ENCODE results near the gene CNTRL.
"Not testable (repeated sequence)": the region's sequence is repeated elsewhere in the genome, so short reads cannot be mapped to it uniquely, and the experiment has no call there.

Gene CNTRL, protein sequence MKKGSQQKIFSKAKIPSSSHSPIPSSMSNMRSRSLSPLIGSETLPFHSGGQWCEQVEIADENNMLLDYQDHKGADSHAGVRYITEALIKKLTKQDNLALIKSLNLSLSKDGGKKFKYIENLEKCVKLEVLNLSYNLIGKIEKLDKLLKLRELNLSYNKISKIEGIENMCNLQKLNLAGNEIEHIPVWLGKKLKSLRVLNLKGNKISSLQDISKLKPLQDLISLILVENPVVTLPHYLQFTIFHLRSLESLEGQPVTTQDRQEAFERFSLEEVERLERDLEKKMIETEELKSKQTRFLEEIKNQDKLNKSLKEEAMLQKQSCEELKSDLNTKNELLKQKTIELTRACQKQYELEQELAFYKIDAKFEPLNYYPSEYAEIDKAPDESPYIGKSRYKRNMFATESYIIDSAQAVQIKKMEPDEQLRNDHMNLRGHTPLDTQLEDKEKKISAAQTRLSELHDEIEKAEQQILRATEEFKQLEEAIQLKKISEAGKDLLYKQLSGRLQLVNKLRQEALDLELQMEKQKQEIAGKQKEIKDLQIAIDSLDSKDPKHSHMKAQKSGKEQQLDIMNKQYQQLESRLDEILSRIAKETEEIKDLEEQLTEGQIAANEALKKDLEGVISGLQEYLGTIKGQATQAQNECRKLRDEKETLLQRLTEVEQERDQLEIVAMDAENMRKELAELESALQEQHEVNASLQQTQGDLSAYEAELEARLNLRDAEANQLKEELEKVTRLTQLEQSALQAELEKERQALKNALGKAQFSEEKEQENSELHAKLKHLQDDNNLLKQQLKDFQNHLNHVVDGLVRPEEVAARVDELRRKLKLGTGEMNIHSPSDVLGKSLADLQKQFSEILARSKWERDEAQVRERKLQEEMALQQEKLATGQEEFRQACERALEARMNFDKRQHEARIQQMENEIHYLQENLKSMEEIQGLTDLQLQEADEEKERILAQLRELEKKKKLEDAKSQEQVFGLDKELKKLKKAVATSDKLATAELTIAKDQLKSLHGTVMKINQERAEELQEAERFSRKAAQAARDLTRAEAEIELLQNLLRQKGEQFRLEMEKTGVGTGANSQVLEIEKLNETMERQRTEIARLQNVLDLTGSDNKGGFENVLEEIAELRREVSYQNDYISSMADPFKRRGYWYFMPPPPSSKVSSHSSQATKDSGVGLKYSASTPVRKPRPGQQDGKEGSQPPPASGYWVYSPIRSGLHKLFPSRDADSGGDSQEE (N-terminal part only)

DNA sequence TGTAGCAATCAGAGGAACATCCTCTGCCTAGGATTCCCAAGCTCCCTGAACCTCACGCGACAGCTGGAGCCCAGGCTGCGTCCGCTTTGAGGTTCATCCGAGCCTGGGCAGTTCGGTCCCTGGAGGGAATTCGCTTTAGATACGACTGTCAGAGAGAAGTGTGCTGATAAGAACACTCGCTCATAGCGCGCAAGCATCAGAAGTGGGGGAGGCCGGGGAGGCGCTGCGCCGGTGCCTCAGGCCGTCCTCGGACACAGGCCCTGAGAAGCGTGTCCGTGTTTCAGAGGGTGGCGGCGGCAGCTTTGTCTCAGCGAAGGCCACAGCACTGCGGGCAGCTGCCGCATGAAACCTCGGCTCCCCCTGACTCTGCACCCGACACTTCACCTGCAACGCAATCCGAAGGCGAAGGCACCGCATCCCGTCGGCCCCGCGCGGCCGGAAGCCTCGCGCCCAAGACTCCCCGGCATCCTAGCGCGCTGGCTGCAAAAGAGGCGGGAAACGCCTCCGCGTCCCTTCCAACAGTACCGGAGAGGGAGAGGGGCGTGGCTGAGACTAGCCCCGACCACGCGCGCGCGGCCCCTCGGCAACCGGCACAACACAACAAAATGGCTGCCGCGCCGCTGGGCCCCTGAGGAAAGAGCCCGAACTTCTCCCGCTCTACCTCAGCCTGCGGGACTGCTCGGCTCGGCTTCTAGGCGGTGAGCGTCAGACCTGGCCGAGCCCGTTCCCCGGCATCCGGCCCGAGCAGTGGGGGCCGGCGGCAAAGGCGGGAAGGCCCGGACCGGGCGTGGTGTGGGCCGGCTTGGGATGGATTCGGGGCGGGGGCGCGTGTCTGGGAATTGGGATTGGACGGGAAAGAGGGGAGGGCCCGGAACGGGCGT lies at the start of gene CNTRL:
TSS of gene CNTRL (plus strand) at position 586 of the 881 bp plus-strand sequence. CDS start 13,372 bp downstream, outside the sequence.
- peak; percentile 95 for DNase-seq (ENCODE audit: low read depth)

DNA sequence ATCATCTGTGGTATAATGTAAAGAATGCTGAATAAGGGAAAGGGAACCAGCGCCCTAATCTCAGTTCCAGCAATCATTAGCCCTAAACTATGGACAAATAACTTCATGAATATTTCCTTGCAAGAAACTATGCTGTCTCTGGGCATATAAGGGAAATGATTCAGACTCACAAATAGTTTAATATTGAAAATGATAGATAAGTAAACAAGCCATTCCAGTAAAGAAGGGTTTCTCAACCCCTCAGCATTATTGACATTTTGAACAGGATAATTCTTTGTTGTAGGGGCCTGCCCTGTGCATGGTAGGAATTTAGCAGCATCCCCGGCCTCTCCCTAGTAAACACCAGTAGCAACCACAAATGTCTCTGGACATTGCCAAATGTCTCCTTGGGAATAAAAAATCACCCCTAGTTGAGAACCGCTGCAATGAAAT lies 48.5 kb upstream of the CNTRL start:
- no peak for DNase-seq (ENCODE audit: low read depth)

DNA sequence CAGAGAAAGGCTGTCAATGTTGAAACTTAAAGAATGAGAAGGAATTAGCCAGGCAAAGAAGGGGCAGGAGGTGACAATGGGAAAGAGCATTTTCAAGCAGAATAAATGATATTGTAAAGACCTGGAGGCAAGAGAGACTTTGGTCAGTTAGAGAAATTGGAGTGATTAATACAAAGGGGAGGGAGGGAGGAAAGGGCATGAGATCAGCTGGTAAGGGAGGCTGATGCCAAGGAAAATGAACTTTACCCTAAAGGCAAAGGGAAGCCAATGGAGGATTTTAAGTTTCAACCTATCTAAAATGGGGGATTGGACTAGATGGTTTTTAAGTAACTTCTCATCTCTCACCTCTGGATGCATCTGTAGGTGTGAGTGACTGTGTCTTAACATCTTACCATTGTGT lies 48.0 kb upstream of the CNTRL start:
- DNase-seq (ENCODE audit: low read depth): no peak

DNA sequence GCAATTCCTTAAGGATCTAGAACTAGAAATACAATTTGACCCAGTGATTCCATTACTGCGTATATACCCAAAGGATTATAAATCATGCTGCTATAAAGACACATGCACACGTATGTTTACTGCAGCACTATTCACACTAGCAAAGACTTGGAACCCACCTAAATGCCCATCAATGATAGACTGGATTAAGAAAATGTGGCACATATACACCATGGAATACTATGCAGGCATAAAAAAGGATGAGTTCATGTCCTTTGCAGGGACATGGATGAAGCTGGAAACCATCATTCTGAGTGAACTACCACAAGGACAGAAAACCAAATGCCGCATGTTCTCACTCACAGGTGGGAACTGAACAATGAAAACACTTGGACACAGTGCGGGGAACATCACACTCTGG lies 46.5 kb upstream of the CNTRL start:
- not testable (repeated sequence) for DNase-seq (ENCODE audit: low read depth)

DNA sequence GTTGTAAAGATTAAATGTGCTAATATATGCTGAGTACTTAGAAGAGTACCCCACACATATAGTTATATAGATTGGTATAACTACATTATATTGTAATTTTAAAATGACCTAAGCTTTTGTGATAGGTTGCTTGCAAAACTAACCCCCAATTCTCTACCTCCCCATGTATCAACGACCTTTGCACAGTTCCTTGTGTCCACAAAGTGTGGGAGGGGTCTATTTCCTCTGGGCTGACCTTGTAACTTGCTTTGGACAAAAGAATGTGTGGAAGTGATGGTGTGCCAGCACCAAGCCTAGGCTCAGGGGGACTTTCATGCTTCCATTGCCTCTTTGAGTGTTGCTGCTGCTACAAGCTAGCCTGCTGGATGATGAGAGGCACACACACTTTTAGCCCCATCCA lies 45.3 kb upstream of the CNTRL start:
- DNase-seq (ENCODE audit: low read depth): no peak

DNA sequence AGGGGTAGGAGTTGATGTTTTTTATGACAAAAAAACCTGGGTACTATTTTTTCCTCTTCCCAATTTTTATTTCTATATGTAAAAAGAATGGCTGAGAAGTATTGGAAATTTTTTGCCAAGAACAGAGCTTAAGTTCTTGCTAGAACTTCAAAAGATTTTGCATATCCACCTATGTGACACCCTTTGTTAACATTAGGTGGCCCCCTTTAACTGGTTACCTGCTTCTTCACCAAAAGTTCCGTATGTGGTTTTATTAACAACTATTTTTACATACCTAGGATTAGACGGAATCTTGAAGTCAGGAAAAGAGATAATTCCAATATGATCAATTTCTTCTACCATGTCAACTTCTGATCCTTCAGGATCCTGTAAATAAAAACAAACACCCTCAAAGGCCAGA lies 40.2 kb upstream of the CNTRL start:
- no peak for DNase-seq (ENCODE audit: low read depth)

DNA sequence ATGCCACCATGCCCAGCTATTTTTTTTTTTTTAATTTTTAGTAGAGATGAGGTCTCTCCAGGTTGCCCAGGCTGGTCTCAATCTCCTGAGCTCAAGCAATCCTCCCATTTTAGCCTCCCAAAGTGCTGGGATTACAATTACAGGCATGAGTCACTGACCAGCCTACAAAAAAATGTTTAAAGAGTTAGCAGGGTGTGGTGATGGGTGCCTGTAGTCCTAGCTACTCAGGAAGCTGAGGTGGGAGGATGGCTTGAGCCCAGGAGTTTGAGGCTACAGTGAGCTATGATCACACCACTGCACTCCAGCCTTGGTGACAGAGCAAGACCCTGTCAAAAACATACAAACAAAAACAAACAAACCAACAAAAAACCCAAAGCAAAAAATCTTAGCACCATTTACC lies 39.0 kb upstream of the CNTRL start:
- DNase-seq (ENCODE audit: low read depth): peak; percentile 25

DNA sequence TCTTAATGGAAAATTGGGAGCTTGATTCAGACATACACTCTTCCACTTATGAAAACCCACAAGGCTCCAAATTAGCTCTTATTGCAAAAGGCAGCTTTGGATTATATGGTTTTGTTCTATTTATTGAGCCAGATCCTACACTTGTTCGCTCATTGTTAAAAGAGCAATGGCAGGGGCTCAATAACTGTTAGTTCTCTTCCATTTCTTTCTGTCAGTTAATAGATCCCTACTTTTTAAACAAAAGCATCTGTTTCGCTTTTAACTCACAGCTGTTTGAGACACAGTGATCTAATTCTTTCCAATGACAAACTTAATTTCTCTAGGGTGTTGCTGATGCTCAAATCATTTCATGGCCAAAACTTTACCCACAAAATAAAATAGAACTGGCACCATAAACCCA lies 36.4 kb upstream of the CNTRL start:
- DNase-seq (ENCODE audit: low read depth): no peak

DNA sequence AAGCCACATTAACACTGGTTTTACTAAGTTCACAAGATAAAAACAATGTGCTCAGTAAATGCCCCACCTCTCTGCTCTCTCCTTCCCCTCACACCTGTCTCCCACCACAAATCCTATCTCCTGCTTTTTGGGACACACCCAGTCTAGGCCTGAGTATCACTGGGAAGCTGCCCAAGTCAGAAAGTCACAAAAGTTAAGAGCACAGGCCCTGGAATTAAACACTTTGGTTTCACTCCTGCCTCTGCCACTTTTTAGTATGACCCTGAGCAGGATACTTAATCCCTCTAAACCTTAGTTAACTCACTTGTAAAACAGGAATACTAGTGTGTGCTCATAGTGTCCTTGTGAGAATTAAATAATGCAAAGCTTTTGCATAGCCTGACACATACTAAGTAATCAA lies 36.0 kb upstream of the CNTRL start:
- DNase-seq (ENCODE audit: low read depth): no peak

DNA sequence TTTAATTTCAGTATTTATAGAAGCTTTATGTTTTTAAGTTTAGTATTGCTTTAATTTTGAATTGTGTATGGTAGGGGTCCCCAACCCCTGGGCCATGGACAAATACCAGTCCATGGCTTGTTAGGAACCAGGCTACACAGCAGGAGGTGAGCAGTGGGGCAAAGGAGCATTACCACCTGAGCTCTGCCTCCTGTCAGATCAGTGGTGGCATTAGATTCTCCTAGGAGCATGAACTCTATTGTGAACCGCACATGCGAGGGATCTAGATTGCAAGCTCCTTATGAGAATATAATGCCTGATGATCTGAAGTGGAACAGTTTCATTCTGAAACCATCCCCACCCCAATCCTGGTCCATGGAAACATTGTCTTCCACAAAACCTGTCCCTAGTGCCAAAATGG lies 26.6 kb upstream of the CNTRL start:
- DNase-seq (ENCODE audit: low read depth): no peak

DNA sequence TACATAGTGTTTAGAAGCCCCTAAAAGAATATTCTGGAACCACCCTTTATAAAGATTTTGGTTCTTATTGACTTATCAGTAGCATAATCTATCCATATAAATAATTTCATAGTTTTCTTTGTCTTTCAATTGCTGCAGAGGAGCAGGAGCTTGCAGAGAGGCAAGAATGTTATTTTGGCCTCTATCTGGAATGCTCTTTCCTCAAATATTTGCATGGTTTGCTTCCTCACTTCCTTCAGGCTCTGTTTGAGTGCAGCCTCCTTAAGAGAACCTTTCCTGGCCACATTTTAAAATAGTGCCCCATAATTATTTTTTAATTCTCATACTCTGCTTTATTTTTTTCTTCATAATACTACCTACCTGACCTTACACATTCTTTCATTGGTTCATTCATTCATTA lies 26.1 kb upstream of the CNTRL start:
- DNase-seq (ENCODE audit: low read depth): no peak

DNA sequence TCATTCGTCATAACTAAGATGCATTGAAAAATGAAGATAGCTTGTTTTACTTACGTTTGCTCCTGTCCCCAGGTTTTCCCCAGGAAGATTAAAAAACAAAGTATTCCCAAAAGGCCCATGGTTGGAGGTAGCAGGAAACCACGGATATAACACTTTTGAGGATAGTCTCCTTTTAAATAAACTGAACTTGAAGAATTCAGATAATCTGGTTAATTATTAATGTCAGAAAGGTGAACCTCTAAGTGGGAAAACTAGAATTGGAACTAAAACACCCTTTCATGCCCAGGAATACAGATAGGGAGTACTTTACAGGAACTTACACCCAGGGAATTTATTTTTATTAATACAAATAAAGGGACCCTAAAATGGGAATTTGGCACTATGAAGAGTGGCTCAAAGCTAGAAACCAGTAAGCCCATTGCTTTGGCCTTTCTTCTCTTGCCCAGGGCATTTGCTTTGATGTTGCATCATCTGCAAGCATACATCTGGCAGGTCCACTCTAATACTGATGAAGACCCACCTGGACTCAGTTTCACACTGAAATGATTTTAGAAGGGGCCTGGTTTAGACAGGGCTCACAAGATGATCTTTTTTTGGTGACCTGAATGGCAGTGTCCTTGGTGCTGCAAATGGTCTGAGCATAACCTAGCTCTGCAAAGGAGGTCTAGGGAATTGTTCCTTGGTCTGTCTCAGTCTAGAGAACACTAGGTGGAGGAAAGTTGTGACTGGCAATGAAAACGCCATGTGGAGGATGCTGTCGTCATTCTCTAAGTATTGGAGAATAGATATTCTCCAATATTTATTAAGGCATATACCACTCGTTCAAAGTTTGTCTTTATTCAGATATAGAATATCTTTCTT lies 24.4 kb upstream of the CNTRL start, which contains the start of gene C5:
TSS of gene C5 (minus strand) at position 148 of the 861 bp plus-strand sequence. CDS start at position 119, 29 bp downstream.
- no peak for DNase-seq (ENCODE audit: low read depth)

DNA sequence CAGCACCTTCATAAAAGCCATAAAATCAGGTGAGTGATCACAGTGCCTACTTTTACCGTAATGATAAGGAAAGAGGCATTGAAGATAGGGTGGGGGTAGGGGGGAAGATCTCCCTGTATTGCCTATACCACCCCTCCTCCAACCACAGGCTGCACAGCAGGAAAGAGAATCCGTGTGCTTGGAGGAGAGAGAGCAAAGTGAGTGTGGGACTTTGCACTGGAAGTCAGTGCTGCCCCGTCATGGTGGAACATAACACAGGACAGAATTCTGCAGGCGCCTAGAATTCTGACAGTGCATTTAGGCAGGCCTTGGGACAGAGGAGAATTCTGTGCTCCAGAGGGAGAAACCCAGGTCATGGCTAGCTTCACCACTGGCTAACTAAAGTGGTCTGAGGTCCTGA lies 21.2 kb upstream of the CNTRL start:
- no peak for DNase-seq (ENCODE audit: low read depth)

DNA sequence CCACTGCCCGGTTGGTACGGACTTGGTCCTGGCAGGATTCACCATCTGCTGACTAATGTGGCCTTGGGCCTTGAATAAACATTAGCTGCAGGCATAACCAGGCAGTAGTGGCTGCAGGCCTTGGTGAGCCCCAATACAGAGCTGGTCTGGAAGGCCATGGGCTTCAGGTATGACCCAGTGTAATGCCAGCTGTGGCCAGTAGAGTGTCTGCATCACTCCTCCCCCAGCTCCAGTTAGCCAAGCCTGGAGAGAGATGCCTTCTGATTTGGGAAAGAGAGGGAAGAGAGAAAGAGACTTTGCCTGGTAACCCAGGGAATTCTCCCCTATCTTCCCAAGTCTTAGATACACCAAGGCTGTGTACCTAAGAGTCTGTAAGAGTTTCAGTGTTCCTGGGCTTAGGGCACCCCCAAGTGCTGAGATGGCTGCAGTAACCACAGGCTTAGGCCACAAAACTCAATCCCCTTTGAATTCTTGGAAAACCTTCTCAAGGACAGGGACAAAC lies 19.1 kb upstream of the CNTRL start:
- peak; percentile 43 for DNase-seq (ENCODE audit: low read depth)

DNA sequence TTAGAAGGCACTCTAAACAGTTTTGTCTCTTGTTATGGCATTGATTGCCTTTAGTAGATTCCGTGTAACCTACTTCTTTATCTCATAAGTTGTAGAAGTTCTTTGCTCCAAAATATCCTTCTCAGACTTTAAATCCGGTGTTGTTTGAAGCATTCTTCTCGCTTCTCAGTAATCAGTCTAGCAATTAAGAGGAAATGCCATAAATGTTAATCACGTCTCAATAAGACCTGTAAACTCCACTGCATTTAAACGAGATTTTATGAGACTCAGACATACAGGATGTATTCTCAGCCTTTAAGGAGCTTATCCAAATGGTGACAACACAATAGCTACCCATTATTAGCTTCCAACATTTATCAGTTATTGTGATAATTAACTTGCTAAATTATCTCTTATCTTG lies 16.9 kb upstream of the CNTRL start:
- DNase-seq (ENCODE audit: low read depth): no peak

DNA sequence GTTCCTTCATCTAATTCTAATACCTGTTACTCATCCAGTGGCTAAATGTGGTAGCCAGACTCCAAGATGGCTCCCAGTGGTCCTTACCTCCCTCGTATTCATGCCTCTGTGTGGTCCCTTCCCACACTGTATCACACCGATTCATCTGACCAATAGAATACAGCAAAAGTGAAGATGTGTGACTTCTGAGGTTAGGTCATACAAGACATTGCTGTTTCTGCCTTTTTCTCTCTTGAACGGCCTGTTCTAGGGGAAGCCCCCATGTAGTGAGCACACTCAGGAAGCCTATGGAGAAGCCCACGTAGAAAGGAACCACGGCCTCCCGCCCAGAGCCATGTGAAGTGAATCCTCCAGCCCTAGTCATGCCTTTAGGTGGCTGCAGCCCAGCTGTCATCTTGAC lies 15.2 kb upstream of the CNTRL start:
- DNase-seq (ENCODE audit: low read depth): no peak

DNA sequence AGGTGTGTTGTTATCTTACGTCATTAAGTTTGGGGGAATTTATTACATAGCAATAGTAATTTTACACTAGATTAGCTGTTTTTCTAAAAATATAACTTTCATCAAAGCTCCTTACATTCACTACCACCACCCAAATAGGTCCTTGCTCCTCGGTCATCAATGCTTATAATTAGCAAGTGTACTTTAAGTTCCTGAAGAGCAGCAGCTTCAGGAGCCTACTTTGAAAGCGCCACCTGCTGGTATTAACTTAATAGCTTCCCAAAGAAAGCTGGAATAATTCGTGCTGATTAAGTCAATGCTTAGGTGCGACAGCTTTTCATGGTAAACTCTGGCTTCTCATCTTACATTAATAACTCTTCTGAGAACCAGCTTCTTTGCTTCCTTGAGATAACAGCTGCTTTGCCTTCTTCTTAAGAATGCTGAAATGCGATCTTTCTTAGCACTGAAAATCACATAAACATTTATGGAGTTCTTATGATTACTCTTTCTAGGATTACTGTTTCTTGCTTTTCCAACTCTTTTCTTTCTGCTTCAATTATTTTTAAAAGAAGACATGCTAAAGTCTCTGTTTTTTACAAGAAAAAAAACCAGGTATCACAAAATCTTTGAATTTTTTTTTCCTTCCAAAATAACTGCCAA lies 14.6 kb upstream of the CNTRL start:
- peak; percentile 83 for DNase-seq (ENCODE audit: low read depth)

DNA sequence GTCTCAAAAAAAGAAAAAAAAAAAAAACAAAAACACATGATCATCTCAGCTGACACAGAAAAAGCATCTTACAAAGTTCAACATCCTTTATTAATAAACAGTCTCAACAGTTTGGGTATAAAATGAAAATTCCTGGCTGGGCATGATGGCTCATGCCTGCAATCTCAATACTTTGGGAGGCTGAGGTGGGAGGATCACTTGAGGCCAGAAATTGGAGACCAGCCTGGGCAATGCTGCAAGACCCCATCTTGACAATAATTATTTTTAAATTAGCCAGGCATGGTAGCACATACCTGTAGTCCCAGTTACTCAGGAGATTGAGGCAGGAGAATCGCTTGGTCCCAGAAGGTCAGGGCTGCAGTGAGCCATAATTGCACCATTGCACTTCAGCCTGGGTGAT lies 7.9 kb upstream of the CNTRL start:
- DNase-seq (ENCODE audit: low read depth): no peak

DNA sequence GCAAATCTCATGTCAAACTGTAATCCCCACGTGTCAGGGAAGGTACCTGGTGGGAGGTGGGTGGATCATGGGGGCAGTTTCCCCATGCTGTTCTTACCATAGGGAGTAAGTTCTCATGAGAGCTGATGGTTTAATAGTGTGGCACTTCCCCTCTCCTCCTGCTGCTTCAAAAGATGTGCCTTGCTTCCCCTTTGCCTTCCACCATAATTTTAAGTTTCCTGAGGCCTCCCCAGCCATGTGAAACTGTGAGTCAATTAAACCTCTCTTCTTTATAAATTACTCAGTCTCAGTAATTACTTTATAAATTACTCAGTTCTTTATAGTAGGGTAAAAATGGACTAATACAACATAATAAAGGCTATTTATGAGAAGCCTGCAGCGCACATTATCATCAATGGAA lies 7.1 kb upstream of the CNTRL start:
- no peak for DNase-seq (ENCODE audit: low read depth)

DNA sequence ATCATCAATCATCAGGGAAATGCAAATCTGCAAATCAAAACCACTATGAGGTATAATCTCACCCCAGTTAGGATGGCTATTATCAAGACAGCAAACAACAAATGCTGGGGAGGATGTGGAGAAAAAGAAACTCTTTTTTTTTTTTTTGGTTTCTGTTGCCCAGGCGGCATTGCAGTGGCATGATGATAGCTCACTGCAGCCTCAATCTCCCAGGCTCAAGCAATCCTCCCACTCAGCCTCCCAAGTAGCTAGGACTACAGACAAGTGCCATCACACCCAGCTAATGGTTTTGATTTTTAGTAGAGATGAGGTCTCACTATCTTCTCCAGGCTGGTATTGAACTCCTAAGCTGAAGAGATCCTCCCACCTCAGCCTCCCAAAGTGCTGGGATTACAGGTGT lies 5.4 kb upstream of the CNTRL start:
- no peak for DNase-seq (ENCODE audit: low read depth)

All from ELR (cell line).